ENCODE data around the gene RSPH9. TPM values are rescaled to one million over a fixed set of nuclear protein-coding genes. Genes with fewer than 3 reads are reported as not detected.

RSPH9 gene
- polyA plus RNA-seq, 3 donors = 0.05 to 0.52 (median 0.13) TPM

DNA sequence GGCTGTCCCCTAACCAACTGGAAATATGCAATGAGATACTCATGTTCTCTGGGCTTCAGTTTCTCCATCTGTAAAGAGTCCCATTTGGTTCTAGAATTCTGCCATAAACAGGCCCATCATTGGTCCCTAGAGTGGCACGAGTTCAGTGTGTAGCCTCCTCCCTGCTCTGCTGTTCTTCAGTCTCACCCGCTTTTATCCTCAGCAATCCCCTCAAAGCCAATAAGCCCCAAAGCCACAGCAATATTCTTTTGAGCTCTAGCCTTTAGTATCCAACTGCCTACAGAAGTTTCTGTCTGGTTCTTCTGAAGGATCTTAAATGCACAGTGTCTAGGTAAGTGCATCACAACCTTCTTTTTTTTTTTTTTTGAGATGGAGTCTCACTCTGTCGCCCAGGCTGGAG, 52.6 kb downstream of the RSPH9 start:
- Mint-ChIP-seq H3K36me3 (no peaks in the 10 kb centered on the region), H3K4me1 (peaks cover 8% of the 10 kb centered on the region), H3K27me3 (ENCODE audit: low read depth in 3 of 3) (peaks cover 12 to 37% (median 23%) of the 10 kb centered on the region in 3 donors), H3K4me3 (no peak overlapping the region), H3K27ac (no peak overlapping the region), H3K9me3 (peaks cover 0 to 3% (median 0%) of the 10 kb centered on the region in 7 donors)
- Histone ChIP-seq H3K4me2 (replicated peaks; ENCODE audit: extremely low read depth, low read length, poor library complexity, severe bottlenecking) (no peak overlapping the region), H3K27me3 (ENCODE audit: control insufficient read depth in 2 of 2, insufficient read depth in 2 of 2, low read length in 2 of 2) (peaks cover 0 to 6% of the 10 kb centered on the region in 2 donors), H3K79me2 (ENCODE audit: insufficient read depth, low read length) (no peaks in the 10 kb centered on the region), H3K9ac (ENCODE audit: insufficient read depth, low read length, poor library complexity, severe bottlenecking) (no peak overlapping the region), H3K9me3 (replicated peaks in 1 of 2; ENCODE audit: control insufficient read depth in 1 of 2, insufficient read depth in 1 of 2, low read length in 2 of 2) (no peaks in the 10 kb centered on the region), H3K4me1 (ENCODE audit: control insufficient read depth in 1 of 2, insufficient read depth in 2 of 2, low read length in 2 of 2) (peaks cover 4 to 10% of the 10 kb centered on the region in 2 donors), H3K4me3 (replicated peaks in 1 of 3; ENCODE audit: low read depth in 2 of 3, low read length in 3 of 3) (no peak overlapping the region), H2AFZ (ENCODE audit: insufficient read depth, low read depth, low read length, poor library complexity, severe bottlenecking) (no peak overlapping the region), H4K20me1 (ENCODE audit: insufficient read depth, low read length) (no peaks in the 10 kb centered on the region), H3K36me3 (replicated peaks in 1 of 2; ENCODE audit: control insufficient read depth in 1 of 2, insufficient read depth in 2 of 2, low read length in 2 of 2) (no peaks in the 10 kb centered on the region), H3K27ac (ENCODE audit: low read depth in 1 of 2, low read length in 2 of 2) (no peak overlapping the region)
- no CpG with 5 or more reads among the region's 3 CpGs for WGBS (ENCODE audit: insufficient coverage)
- TF ChIP-seq, protein P1, sequence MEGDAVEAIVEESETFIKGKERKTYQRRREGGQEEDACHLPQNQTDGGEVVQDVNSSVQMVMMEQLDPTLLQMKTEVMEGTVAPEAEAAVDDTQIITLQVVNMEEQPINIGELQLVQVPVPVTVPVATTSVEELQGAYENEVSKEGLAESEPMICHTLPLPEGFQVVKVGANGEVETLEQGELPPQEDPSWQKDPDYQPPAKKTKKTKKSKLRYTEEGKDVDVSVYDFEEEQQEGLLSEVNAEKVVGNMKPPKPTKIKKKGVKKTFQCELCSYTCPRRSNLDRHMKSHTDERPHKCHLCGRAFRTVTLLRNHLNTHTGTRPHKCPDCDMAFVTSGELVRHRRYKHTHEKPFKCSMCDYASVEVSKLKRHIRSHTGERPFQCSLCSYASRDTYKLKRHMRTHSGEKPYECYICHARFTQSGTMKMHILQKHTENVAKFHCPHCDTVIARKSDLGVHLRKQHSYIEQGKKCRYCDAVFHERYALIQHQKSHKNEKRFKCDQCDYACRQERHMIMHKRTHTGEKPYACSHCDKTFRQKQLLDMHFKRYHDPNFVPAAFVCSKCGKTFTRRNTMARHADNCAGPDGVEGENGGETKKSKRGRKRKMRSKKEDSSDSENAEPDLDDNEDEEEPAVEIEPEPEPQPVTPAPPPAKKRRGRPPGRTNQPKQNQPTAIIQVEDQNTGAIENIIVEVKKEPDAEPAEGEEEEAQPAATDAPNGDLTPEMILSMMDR (IDR thresholded peaks at IDR 0.05) = no peak
- intact Hi-C loops (cut with micrococcal nuclease) = no loop called here
- no peak for DNase-seq

DNA sequence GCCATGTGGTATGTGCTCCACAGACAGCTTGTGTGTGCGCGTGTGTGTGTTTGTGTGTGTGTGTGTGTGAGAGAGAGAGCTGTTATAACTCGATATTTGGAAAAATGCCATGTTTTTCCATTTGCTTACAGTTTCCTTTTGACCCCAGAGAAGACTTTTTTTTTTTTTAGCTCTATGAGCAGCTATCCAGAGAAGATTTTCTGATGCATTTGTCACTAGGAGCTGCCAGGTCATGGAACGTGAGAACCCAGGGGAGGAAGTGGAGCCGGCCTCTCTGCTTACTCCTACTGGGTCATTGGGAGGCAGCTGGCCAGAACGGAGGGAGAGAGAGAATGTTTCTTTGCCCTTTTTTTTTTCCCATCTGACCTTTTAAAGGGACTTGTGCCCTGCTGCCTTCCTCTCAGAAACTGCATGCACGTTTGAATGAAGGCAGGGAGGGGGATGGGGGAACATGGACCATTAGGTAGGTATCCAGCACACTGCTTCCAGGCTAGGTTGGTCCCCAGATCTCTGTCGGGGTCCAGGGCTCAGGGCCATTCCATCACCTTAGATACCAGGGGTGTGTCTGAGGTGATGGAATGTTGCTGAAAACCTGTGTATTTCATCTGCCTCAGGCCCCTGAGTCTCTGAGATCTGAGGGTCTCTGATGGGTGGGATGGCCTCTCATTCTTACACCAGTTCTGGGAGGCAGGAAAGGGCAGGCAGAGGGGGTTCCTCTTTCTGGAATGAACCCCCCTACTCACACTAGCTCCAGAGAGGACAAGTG, 53.9 kb downstream of the RSPH9 start:
- intact Hi-C loops (cut with micrococcal nuclease) = no loop called here
- H3K4me3 ChIP-seq (replicated peaks in 1 of 3; ENCODE audit: low read depth in 2 of 3, low read length in 3 of 3) = no peak overlapping the region
- no peaks in the 10 kb centered on the region for H3K79me2 ChIP-seq (ENCODE audit: insufficient read depth, low read length)
- WGBS (ENCODE audit: insufficient coverage) = 30% methylated on average over 3 of the region's 8 CpGs
- H3K27ac Mint-ChIP-seq = no peak overlapping the region
- DNase-seq = no peak
- H2AFZ ChIP-seq (ENCODE audit: insufficient read depth, low read depth, low read length, poor library complexity, severe bottlenecking) = no peak overlapping the region
- H3K4me3 Mint-ChIP-seq = peak overlapping the region in 1 of 2 donors; percentile 39
- H3K36me3 Mint-ChIP-seq = no peaks in the 10 kb centered on the region
- peaks cover 7 to 28% (median 23%) of the 10 kb centered on the region in 3 donors for H3K27me3 Mint-ChIP-seq (ENCODE audit: low read depth in 3 of 3)
- H3K9me3 Mint-ChIP-seq = peaks cover 0 to 2% (median 0%) of the 10 kb centered on the region in 7 donors
- no peak overlapping the region for H3K9ac ChIP-seq (ENCODE audit: insufficient read depth, low read length, poor library complexity, severe bottlenecking)
- H3K4me1 Mint-ChIP-seq = peaks cover 21% of the 10 kb centered on the region
- H3K9me3 ChIP-seq (replicated peaks in 1 of 2; ENCODE audit: control insufficient read depth in 1 of 2, insufficient read depth in 1 of 2, low read length in 2 of 2) = no peaks in the 10 kb centered on the region
- no peaks in the 10 kb centered on the region for H4K20me1 ChIP-seq (ENCODE audit: insufficient read depth, low read length)
- H3K4me2 ChIP-seq (replicated peaks; ENCODE audit: extremely low read depth, low read length, poor library complexity, severe bottlenecking) = no peak overlapping the region
- no peak overlapping the region for H3K27ac ChIP-seq (ENCODE audit: low read depth in 1 of 2, low read length in 2 of 2)
- TF ChIP-seq, protein P1 (IDR thresholded peaks at IDR 0.05) = no peak
- H3K4me1 ChIP-seq (ENCODE audit: control insufficient read depth in 1 of 2, insufficient read depth in 2 of 2, low read length in 2 of 2) = peaks cover 17 to 24% of the 10 kb centered on the region in 2 donors
- H3K27me3 ChIP-seq (ENCODE audit: control insufficient read depth in 2 of 2, insufficient read depth in 2 of 2, low read length in 2 of 2) = peaks cover 0 to 4% of the 10 kb centered on the region in 2 donors
- no peaks in the 10 kb centered on the region for H3K36me3 ChIP-seq (replicated peaks in 1 of 2; ENCODE audit: control insufficient read depth in 1 of 2, insufficient read depth in 2 of 2, low read length in 2 of 2)
